Measurements from ENCODE around the gene TRIM65. TPM values are rescaled to one million over a fixed set of nuclear protein-coding genes. Genes with fewer than 3 reads are reported as not detected.

The TRIM65 gene
- polyA plus RNA-seq, 1 experiment = 6.5 TPM

DNA sequence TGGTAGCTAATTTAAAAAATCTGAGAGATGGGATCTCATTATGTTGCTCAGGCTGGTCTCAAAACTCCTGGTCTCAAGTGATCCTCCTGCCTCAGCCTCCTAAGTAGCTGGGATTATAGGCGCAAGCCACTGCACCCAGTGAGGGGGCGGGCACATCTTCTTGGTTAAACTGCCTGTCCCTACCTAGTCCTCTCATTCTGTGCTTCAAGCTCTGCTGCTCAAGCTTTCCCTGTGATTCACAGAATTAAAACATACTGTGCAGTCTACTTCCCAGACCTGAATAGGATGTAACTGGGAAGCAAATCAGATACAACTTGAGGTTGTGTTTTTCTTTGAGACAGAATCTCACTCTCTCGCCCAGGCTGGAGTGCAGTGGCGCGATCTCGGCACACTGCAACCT, 5.7 kb upstream of the TRIM65 start:
- Histone ChIP-seq H3K27me3 (ENCODE audit: control insufficient read depth, insufficient read depth, low read length) (no peaks in the 10 kb centered on the region), H3K9me3 (ENCODE audit: control insufficient read depth, insufficient read depth, low read length) (no peaks in the 10 kb centered on the region; the same call in 1 of the 2 replicates), H3K27ac (ENCODE audit: low read depth, low read length) (no peak overlapping the region), H3K4me3 (ENCODE audit: low read depth, low read length) (no peak overlapping the region)
- TF ChIP-seq, protein P1, sequence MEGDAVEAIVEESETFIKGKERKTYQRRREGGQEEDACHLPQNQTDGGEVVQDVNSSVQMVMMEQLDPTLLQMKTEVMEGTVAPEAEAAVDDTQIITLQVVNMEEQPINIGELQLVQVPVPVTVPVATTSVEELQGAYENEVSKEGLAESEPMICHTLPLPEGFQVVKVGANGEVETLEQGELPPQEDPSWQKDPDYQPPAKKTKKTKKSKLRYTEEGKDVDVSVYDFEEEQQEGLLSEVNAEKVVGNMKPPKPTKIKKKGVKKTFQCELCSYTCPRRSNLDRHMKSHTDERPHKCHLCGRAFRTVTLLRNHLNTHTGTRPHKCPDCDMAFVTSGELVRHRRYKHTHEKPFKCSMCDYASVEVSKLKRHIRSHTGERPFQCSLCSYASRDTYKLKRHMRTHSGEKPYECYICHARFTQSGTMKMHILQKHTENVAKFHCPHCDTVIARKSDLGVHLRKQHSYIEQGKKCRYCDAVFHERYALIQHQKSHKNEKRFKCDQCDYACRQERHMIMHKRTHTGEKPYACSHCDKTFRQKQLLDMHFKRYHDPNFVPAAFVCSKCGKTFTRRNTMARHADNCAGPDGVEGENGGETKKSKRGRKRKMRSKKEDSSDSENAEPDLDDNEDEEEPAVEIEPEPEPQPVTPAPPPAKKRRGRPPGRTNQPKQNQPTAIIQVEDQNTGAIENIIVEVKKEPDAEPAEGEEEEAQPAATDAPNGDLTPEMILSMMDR (IDR thresholded peaks at IDR 0.05; ENCODE audit: low read depth, low read length) = no peak
- ChIA-PET CTCF (interaction anchor here (0.8 to 4.5 kb wide), 3 partner anchors 12 to 101 kb away, joined by 3 to 46 read pairs (median 3); partner anchors contain the start of gene CDK3), POLR2A (no interaction called here)
- no peak for DNase-seq (ENCODE audit: low read depth, low spot score)

DNA sequence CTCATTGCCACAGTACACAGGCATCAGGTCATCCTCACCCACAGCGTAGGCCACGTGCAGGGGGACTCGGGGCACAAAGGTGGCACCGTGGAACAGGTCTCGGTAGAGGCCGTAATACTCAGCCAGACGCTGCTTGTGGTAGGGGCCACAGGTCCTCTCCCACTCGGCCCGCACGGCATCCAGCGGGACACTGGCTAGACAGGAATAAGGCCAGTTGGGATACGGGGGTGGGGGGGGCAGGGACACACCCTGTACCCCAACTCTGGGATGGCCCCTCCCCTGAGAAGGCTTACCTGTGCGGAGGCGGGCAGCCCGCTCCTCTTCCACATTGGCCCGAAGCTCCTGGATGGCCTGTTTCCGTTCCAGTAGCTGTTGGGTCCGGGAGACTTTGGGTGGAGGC, 5.0 kb upstream of the TRIM65 start:
- DNase-seq (ENCODE audit: low read depth, low spot score) = no peak
- no peaks in the 10 kb centered on the region; the same call in 1 of the 2 replicates for H3K9me3 ChIP-seq (ENCODE audit: control insufficient read depth, insufficient read depth, low read length)
- H3K27ac ChIP-seq (ENCODE audit: low read depth, low read length) = no peak overlapping the region
- no peak overlapping the region for H3K4me3 ChIP-seq (ENCODE audit: low read depth, low read length)
- CTCF ChIA-PET = no interaction called here
- TF ChIP-seq, protein P1 (IDR thresholded peaks at IDR 0.05; ENCODE audit: low read depth, low read length) = no peak
- no peaks in the 10 kb centered on the region for H3K27me3 ChIP-seq (ENCODE audit: control insufficient read depth, insufficient read depth, low read length)
- POLR2A ChIA-PET = no interaction called here

DNA sequence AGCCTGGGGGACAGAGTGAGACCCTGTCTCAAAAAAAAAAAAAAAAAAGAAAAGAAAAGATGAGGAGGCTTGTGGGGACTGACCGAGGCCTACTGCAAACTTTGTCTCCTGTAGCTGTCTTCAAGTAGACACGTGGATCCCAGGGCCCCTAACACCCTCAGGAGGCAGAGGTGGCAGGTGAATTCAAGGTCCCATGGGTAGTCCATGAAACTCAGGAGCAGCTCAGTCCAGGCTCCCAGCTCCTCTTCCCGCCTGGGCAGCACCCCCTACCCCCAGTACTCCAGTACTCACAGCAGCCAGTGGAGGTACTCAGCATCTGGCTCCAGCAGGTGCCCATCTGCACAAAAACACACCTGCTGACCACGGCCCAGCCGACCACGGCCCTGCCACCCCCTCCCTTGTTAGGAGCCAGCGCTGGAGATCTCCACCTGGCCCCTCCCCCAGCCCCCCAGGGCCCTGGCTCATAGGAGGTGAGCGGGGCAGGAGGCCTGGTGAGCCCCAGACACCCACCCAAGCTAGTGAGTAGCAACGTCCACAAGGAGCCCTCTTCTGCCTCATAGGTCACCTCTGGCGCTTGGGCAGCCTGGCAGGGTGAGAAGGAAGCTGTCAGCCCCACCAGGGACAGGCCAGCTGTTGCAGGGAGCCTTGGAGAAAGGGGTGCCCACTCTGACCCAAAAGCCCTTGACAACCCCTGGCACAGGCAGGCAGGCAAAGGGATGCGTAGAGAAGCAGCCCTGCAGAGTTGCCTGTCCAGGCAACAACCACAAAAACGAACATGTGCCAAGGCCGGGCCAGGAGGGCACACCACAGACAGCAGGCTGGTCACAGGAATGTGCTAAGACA, 4.2 kb upstream of the TRIM65 start:
- DNase-seq (ENCODE audit: low read depth, low spot score) = no peak
- ChIA-PET CTCF (no interaction called here), POLR2A (interaction anchor here (0.7 kb wide), 1 partner anchor 69 kb away, joined by 4 read pairs; no protein-coding TSS in a partner anchor)
- Histone ChIP-seq H3K27ac (ENCODE audit: low read depth, low read length) (no peak overlapping the region), H3K4me3 (ENCODE audit: low read depth, low read length) (no peak overlapping the region), H3K9me3 (ENCODE audit: control insufficient read depth, insufficient read depth, low read length) (no peaks in the 10 kb centered on the region; the same call in 1 of the 2 replicates), H3K27me3 (ENCODE audit: control insufficient read depth, insufficient read depth, low read length) (no peaks in the 10 kb centered on the region)
- TF ChIP-seq, protein P1 (IDR thresholded peaks at IDR 0.05; ENCODE audit: low read depth, low read length) = no peak

DNA sequence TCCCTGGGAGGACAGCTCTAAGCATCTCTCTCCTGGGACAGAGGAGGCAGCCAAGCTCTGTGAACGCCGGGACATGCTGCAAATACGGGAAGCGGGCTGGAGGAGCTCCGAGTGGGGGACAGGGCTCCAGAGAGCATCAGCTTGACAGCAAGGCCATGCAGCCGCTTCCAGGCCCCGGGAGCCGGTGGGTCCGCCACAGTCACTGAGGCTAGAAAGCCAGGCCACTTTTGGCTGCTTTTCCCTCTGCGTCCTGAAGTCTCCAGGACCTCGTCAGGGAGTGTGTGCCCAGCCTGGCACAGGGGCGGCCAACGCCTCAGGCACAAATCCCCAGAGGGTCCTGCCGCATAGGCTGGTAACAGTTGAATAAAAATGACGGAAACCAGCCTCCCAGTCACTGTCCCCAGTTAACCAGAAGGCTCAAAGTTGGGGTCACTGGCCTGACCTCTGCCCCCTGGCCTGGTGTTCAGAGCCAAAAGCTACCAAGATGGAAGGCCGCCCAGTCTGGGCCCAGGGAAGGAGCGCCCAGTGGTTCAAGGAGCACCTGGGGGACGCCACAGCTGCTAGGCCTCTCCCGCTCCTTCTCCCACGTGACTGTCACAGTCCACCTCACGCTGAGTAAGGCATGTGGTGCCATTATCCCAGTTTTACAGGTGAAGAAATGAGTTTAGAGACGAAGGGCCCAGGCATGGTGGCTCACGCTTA, 3.2 kb upstream of the TRIM65 start:
- ChIA-PET CTCF (no interaction called here), POLR2A (interaction anchor here (0.7 kb wide), 1 partner anchor 68 kb away, joined by 4 read pairs; no protein-coding TSS in a partner anchor)
- Histone ChIP-seq H3K9me3 (ENCODE audit: control insufficient read depth, insufficient read depth, low read length) (no peaks in the 10 kb centered on the region; the same call in 1 of the 2 replicates), H3K4me3 (ENCODE audit: low read depth, low read length) (no peak overlapping the region), H3K27me3 (ENCODE audit: control insufficient read depth, insufficient read depth, low read length) (no peaks in the 10 kb centered on the region), H3K27ac (ENCODE audit: low read depth, low read length) (no peak overlapping the region)
- no peak for DNase-seq (ENCODE audit: low read depth, low spot score)
- TF ChIP-seq, protein P1 (IDR thresholded peaks at IDR 0.05; ENCODE audit: low read depth, low read length) = no peak

DNA sequence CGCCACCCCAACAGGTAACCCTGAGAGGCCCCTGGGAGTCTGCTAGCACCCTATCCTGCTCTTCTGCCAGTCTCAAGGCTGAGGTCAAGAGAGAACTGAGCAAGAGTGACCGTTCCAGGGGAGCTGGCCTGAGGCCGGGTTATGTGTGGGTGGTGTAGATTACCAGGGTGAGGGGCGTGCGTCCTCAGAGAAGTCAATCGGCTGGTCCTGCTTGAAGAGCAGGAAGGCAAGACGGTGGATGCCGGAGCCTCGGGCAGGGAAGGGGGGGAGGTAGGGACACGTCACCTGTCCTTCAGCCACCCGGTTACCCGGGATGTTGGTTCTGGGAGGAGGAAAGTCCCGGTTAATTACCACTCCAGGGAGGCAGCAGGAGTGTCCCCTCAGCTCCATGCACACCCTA, 2.6 kb upstream of the TRIM65 start:
- Histone ChIP-seq H3K9me3 (ENCODE audit: control insufficient read depth, insufficient read depth, low read length) (no peaks in the 10 kb centered on the region; the same call in 1 of the 2 replicates), H3K27ac (ENCODE audit: low read depth, low read length) (no peak overlapping the region), H3K27me3 (ENCODE audit: control insufficient read depth, insufficient read depth, low read length) (no peaks in the 10 kb centered on the region), H3K4me3 (ENCODE audit: low read depth, low read length) (no peak overlapping the region)
- POLR2A ChIA-PET = no interaction called here
- TF ChIP-seq, protein P1 (IDR thresholded peaks at IDR 0.05; ENCODE audit: low read depth, low read length) = no peak
- no peak for DNase-seq (ENCODE audit: low read depth, low spot score)
- CTCF ChIA-PET = no interaction called here

Data from AG04450 (cell line).